ENCODE measurements around the gene ZNF132.
"Not testable (repeated sequence)": the region's sequence is repeated elsewhere in the genome, so short reads cannot be mapped to it uniquely, and the experiment has no call there.

The ZNF132 gene

DNA sequence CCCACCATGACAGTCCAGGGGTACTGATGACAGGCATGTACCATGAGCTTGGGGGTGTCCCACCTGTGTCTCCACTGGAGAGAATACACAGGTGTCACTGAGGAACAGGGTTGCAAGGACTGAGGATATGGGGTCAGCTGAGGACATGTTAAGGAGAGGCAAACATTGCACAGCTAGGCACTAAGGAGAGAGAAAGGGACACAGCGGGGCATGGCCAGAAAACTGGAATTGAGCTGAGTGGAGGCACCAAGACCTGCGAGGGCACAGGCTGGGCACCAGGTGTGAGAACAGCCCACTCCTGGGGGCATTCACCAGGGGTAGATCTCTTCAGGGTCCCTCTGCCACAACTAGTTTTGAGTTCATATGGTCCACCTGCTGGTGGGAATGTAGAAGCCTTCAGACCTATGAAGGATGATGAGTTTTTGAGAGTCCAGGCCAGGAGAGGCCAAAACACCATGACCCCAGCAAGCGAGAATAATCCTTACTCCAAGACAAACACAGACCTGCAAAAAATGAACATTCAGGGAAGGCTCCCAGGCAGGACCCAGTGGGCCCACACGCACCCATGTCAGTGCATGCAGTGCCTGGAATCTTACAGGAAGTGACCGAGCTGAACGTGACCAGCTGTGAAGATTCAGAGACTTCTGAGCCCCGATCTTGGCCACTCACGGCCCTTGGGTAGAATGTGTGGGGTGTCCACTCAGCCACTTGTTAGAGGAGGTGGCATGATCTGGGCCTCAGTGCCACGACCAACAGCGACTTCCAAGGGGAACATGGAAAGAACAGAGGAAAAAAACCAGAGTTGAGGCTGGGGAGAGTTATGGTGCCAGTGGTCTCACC is 32.9 kb downstream of the ZNF132 start:
- DNase-seq = no peak

DNA sequence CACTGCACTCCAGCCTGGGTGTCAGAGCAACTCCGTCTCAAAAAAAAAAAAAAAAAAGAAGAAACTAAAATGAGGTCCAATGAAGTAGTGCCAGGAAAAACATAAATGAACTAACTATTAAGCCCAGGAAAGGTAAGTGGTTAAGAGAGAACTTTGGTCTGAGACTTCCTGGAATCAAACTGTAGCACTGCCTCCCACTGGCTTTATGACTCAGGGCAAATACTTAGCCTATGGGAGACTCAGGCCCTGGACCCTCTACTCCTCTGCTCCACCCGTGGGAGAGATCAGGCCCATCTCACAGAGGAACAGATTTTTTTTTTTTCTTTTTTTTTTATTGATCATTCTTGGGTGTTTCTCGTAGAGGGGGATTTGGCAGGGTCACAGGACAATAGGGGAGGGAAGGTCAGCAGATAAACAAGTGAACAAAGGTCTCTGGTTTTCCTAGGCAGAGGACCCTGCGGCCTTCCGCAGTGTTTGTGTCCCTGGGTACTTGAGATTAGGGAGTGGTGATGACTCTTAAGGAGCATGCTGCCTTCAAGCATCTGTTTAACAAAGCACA is 36.0 kb downstream of the ZNF132 start:
- not testable (repeated sequence) for DNase-seq

DNA sequence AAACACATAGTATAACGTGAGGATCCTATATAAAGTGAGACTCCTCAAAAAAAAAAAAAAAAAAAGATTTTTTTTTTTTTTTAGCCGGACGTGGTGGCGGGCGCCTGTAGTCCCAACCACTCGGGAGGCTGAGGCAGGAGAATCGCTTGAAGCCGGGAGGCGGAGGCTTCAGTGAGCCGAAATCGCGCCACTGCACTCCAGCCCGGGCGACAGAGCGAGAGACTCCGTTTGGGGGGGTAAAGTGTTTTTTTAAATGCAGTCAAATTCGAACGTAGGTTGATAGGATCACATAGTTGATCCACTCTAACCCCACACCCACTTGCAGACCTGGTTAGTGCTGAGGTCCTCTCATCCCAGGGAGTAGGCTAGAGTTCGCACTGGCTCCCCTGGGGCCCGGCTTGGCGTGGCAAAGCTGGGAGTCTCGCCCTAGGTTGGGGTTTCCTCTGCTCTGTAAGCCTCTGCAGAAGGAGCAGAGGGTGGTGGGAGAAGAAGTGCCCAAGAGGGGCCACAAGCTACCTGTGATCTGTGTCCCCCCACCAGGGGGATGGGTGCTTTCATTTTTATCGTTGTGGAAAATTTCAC is 38.0 kb downstream of the ZNF132 start:
- DNase-seq = no peak

DNA sequence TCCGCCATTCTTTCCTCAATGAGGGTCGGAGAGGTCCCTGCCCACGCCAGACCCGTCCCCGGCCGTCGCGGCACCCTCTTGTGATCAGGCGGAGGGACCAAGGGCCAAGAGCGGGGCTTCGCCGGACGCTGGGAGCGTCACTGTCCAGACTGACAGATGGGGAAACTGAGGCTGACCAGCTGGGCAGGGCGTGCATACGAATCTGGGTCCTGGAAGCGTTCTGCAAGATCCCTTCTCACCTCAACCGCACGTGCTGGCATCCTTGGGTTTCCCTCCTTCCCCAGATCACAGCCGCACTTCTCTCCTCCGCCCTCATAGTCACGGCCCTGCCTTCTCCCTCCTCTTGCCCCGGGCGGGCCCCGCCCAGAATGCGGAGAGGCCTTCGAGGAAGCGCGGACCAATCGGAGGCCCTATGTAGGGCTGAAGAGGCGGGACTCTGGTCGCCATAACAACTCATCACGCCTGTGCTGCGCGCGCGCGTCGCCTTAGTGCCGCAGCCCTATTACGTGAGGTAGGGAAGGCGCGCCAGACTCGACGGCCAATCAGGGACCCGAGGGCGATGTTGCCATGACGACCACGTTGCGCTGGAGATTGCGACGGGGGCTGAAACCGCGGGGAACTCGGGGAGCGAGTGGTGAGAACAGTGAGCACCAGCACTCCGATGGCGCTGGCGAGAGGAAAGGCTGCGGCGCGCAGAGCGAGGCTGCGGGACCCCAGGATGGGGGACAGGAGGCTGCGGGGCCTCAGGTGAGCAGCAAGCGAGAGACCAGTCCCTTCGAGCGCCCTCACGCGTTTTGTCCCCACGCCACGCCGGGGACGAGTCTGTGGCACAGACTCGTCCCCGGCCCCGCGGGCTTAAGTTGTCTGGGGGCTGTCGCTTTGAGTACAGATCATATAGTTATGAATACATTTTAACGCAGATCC is 38.8 kb downstream of the ZNF132 start:
- peak; percentile 99 for DNase-seq

DNA sequence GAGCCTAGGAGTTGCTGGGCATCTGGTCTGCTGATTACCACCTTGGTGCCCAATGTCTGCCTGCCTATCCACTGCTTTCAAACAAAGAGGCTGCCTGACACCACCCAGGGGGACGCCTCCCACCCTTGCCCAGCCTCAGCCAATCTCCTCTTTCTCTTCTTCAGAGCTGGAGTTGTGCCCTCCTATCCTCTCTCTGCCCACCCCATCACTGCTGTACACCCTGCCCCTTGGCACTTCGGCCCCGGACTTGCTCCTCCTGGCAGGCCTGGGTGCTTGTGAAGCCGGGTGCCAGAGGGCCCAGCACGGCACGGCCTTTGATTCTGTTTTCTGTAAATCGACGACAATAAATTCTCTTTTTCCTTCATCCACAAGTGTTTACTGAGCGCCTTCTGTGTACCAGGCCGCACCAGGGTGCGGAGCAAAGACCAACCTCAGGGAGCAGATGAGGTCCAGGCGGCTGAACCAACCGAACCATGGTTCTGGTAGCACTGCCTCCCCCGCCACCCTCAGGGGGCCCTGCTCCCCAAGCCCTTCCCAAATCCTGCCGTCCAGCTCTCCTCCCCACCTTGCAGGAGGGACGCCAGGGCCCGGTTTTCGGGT is 39.5 kb downstream of the ZNF132 start:
- no peak for DNase-seq

DNA sequence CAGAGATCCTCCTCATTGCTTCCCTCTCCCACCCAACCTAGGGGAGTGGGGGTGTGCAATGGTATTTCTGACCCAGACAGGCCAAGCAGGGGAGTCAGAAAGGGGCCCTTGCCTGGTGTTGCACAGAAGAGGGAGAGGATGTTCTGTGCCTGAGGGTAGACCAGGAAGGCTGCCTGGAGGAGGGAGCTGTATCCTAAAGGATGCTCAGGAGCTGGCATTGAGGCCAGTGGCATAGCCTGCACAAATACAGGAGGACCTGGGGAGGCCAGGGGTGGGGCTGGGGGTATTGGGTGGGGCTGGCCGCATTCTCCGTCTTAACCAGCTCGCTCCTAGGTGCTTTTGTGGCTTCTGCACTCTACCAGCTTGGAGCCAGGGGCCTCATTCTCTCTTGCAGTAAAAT is 40.0 kb downstream of the ZNF132 start:
- no peak for DNase-seq

DNA sequence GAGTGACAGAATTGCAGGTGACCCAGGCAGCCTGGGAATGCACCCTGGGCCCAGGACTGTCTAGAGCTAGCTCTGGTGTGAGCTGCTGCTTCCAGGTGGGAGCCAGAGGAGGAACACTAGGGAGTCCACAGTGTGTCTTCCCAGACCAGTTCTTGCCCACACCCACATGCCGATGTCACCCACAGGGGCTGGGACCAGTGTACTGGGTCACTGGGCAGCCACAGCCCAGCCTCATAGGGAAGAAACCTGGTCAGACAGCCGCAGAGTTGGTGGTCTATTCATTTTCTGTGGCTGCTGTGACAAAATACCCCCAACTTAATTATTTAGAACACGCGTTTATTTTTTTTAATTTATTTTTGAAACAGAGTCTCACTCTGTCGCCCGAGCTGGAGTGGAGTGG is 41.4 kb downstream of the ZNF132 start:
- no peak for DNase-seq

DNA sequence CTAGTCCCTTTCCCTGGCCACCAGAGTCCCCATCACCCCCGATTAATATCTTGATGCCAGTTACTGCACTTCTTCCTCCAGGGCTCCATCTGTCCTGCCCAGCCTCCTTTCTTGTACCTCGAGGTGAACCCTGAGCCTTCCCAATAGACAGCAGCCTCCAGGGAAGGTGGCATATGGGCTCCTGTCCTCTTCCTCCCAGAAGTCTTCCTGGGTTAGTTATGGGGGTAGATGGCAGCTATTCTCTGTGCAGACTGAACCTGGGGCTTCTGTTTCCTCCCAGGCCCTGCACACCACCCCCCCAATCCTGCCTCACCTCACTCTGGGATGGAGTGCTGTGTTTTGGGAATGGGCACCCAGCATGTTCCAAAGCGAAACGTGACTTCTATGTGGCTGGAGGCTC is 41.9 kb downstream of the ZNF132 start:
- DNase-seq = no peak

DNA sequence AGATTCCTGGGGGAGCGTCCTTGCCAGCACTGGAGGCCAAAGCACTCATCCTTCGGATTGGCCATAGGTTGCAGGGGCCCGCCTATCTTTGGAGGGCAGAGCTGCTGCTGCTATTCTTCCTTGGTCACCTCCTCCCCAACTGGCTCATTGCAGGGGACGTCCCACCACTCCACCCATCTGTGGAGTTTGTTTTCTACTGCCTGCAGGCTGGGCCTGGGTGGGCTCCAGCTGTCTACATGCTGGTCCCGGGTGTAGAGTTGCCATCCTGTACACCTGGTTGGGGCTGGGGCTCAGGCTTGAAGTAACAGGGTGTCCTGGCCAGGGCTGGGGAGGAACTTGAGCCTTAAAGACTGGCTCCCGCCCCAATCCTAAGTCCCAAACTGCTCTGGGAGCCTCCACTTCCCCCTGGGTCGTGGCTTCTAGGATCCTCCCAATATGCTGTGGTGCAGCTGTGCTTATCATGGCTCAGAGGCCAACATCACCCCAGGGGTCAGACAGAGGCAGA is 42.4 kb downstream of the ZNF132 start:
- DNase-seq = no peak

DNA sequence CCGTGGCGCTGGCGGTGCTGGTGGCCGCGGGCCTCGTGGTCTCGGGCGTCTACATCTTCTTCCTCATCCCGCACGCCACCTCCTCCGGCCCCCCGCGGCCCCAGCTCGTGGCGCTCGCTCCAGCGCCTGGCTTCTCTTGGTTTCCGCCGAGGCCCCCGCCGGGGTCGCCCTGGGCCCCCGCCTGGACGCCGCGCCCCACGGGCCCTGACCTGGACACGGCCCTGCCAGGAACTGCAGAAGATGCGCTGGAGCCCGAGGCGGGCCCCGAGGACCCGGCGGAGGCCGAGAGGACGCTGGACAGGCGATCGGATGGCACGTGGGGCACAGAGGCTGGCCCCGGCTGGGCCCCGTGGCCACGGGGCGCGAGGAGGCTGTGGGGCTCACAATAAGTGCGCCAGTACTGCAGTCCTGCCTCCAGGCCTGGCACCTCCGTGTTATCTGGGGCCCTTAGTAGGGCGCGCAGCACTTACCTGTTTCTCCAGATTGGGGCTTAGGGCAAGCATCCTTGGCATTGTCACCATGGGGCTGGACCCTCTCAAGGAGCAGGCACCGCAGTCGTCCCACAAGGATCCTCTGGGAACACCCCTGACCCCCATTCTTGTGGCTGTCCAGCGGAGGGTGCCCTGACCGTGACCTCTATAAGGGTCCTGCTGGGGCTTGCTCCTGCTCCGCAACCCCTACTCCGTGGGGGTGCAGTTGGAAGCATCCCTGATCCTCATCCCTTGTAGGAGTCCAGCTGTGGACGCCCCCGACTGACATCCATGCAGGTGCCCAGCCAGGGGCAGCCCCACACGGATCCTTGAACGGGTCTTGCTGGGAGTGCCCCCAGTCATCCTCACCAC is 43.0 kb downstream of the ZNF132 start:
- DNase-seq = no peak

DNA sequence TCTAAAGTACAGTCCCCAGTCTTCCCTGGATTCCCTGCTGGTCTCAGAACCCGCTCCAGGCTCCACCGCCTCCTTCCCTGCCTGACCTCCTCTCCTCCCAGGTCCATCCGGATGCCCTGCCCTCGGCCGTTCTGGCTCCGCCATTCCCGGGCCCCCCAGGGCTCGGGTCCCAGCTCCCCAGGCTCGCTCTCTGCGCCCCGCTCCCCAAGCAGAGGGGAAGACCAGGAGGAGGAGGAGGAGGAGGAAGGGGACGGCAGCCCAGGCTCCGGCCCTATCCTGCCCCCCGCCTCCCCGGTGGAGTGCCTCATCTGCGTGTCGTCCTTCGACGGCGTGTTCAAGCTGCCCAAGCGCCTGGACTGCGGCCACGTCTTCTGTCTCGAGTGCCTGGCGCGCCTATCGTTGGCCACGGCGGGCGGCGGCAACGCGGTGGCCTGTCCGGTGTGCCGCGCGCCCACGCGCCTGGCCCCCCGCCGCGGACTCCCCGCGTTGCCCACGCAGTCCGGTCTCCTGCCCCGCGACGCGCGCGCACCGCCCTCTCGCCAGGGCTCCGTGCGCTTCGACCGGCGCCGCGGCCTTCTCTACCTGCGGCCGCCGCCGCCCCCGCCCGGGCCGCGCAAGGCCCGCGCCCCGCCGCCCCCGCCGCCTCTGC is 43.9 kb downstream of the ZNF132 start:
- DNase-seq = peak in 1 of 2 experiments; percentile 33

DNA sequence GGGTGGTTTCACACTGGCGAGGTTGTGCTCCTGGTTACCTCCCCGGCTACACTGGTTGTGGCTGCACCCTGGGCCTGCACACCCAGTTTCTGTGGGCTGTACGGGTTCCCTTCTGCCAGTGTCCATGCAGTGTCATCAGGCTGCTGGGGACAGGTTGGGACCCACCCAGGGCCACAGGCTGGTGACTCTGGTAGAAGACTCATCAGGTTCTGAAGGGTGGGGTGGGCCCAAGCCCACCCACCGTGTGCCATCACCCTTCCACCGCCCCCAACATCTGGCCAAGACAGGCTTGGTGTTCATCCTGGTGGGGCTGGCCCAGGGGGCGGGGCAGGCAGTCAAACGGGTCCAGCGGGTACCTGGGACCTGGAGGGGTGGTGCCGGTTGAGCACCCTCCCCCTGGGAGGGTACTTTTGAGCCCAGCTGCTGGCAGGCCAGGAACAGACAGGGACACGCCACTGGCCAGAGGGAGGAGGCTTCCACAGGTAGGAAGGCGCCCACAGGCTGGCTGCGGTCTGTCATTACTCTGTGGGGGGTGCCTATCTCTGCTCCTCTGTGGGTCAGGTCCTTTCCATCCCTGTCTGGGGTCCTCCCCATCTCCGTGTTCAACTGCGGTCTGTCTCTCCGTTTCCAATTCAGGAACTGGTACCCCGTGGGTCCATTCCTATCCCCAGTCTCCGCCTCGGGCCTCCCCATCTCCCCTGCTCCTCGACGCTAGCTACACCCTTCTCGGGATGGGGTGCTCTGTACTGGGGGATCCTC is 44.6 kb downstream of the ZNF132 start, which contains the start of gene RNF225:
Gene RNF225, plus strand, starts transcription at position 437 of the 759 bp plus-strand sequence. CDS start 434 bp downstream, outside the sequence.
- DNase-seq = peak in 1 of 2 experiments; percentile 41

DNA sequence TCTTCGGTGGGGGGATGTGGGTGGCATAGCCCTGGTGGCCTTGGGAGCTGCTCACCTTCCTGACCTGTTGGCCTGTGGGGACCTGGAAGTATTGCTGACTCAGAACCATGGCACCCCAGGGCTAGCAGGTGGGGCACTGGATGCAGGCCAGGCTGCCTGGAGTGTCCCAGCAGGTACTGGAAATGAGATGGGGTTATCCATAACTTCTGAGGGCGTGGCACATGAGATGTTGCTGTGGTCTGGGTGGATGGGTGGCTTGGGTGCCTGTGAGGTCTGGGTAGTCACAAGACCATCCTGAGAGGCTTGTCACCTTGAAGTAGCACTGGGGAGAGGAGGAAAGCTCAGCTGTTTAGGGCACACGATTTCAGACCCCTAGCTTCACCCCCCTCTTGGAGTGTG is 45.1 kb downstream of the ZNF132 start:
- DNase-seq = no peak

DNA sequence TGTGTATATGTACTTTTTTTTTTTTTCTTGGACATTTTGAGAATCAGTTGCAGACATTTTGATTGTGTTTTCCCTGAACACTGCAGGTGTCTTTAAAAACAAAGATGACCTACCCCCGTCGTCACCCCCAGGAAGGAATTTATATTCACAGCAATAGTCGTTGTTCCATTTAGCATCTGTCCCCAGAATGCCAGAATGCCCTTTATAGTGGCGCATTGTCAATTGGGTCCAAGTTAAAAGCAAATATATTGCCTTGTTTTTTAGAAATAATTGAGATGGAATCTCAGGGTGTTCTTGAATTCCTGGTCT is 46.3 kb downstream of the ZNF132 start:
- DNase-seq = no peak

DNA sequence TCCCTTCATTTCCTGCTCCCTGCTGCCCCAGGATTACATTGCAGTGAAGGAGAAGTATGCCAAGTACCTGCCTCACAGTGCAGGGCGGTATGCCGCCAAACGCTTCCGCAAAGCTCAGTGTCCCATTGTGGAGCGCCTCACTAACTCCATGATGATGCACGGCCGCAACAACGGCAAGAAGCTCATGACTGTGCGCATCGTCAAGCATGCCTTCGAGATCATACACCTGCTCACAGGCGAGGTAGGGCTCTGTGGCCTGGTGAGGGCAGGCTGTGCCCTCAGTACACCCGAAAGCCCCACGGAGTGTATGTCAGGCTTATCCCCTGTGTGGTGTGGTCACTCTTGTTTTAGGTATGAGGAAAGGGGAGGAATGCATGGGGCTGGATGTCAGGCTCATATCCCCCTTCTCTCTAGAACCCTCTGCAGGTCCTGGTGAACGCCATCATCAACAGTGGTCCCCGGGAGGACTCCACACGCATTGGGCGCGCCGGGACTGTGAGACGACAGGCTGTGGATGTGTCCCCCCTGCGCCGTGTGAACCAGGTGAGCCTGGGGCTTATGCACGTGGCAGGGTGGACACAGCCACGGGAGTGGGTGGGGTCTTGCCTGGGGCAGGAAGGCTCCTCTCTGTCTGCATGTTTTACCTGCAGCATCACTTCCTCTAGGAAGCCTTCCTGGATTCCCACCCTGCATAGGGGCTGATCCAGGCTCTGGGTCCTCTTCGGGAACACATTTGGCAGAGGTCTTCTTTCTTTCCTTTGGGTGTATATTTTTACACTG is 46.8 kb downstream of the ZNF132 start:
- no peak for DNase-seq

DNA sequence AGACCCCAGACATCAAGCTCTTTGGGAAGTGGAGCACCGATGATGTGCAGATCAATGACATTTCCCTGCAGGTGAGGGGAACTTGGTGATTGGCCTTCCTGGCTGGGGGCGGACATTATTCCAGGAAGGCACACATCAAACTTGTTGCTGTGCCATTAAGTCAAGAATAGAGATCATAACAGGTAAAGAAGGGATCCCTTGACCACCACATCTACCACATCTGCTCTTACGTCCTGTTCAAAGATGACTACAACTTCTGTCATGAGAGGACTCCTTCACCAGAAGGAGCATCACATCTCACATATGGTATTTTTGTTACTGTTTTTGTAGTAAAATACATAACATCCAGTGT is 51.8 kb downstream of the ZNF132 start:
- DNase-seq = no peak

DNA sequence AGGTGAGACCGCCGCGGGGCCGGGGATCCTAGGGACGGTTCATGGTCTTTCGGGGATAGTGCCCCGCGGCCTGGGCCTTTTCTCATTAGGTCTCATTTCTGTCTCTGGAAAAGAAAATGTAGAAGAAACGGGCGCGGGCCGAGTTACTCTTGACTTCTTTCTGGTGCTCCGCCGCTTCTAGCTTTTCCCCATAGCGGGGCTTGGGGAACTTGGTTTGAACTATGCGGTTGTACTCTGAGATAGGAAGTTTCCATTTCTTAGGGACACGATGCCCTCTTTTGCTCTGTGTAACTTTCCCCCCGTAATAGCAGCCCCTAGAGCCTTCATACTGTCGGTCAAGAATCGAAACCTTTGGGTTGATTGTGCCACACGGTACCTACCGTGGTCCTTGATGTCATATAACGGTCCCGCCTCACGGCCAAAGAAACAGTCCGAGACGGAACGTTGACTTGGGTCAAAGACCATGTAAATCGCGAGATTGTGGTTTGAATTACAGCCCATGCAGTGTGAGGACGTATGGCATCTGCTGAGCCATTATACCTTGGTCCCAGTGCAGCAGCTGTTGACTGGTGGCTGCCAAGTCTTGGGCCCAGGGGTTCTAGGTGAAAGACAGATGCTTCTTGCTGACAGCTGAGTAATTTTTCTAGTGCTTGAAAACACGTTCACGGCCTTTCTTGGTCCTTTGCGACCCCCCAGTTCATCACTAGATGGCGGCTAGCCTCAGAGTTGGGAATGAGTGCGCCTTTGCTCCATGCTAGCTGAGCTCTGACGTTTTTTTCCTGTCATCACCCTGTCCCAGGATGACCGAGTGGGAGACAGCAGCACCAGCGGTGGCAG is 52.4 kb downstream of the ZNF132 start:
- DNase-seq = no peak

DNA sequence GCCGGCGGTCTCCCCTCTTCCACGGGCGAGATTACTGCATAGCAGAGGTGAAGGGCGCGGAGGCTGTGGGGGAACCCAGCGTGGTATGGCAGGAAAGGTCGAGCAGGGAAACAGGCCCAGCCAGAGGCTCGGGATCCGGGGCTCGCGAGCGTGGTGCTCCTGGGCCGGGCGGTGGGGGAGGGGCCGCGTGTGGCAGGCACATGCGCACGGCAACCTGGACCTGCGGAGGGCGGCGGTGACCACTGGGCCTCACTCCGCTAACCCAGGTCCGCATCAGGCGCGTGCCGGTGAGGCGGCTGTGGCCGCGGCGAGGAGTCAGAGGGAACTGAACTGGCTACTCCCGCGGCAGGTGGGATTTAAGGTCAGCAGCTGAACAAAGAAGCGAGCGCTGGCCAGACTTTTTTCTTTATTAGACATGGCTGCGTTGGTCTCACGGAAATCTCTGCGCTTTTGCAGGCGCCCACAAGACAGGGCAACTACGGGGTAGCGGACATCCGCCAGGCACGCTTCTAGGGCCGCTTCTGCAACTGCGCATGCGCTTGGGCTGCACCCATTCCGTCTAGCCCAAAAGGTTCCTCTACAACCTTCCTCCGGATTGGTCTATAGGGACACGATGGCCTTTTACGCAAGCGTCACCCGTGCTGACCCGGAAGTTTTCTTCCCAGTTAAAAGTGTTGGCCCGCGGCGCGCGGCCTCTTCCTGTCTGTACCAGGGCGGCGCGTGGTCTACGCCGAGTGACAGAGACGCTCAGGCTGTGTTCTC is 53.2 kb downstream of the ZNF132 start, which contains the start of gene RPS5:
Gene RPS5, plus strand, starts transcription at position 694 of the 762 bp plus-strand sequence. CDS start 869 bp downstream, outside the sequence.
- peak; percentile 92 to 95 for DNase-seq
